K562 (cell line): ENCODE data around the gene PEPD. TPM values are rescaled to one million over a fixed set of nuclear protein-coding genes. Genes with fewer than 3 reads are reported as not detected.

Source experiments
- ATAC-seq: fragments of 200-7000 bp; cut with Tn5 transposase; 3 replicates; pipeline ENCODE4 v1.9.1; 2020; ENCODE audit warnings: moderate library complexity
- BruUV-seq: library from RNA; stranded (reverse); fragments of 400-500 nt; replicated peaks from 2 replicates; lab custom pipeline; 2021; lab: Mats Ljungman, UMichigan
- CTCF ChIA-PET: fragments of 300-600 bp; formaldehyde crosslinking; extraction: SDS; loops from one replicate; lab custom pipeline; 2021; ENCODE audit warnings: low intra/inter-chr PET ratio; lab: Yijun Ruan, JAX
- POLR2A ChIA-PET: fragments of 300-600, 350-650 bp; sonication (Branson Sonifier 250); formaldehyde crosslinking; extraction: SDS; loops from one replicate; lab custom pipeline; 2021; ENCODE audit warnings: antibody characterized with exemption, inconsistent platforms; lab: Yijun Ruan, JAX
- DNase-seq, 4 experiments: peaks; one replicate each; pipeline versions ENCODE4 v3.0.0 to v3.0.0-alpha.2; 2011 to 2018; ENCODE audit warnings: low spot score in 3 of 4, mixed read lengths in 3 of 4; ENCODE audit errors: extremely low read depth in 1 of 4
- FAIRE-seq: peaks from 2 replicates; lab custom pipeline; 2011; peaks lifted over from hg19 to GRCh38; lab: Jason Lieb, UNC
- H2AFZ ChIP-seq: 2 replicates; pipeline ENCODE4 v1.6.0; 2011; ENCODE audit warnings: low read depth, low read length, control low read depth, inconsistent platforms
- H3K27ac ChIP-seq: fragments of 200-600 bp; 3 replicates; pipeline ENCODE4 v1.8.0; 2011; ENCODE audit warnings: low read depth, mild to moderate bottlenecking, control low read depth, inconsistent platforms, low read length, moderate library complexity, mixed read lengths; ENCODE audit errors: extremely low read depth
- H3K27me3 ChIP-seq, 2 experiments: fragments of 300-600 bp in 1 of 2; 2 replicates in 1 of 2; 3 replicates in 1 of 2; pipeline versions ENCODE4 v1.6.0 to v1.8.0; 2011; ENCODE audit warnings: inconsistent platforms in 2 of 2, low read length in 2 of 2, mild to moderate bottlenecking in 1 of 2, mixed read lengths in 1 of 2, moderate library complexity in 1 of 2; ENCODE audit not compliant: control insufficient read depth in 2 of 2, insufficient read depth in 2 of 2
- H3K36me3 ChIP-seq: fragments of 300-600 bp; 3 replicates; pipeline ENCODE4 v1.8.0; 2011; ENCODE audit warnings: mild to moderate bottlenecking, low read length, inconsistent platforms; ENCODE audit not compliant: control insufficient read depth, insufficient read depth
- H3K4me1 ChIP-seq, 2 experiments: fragments of 200-600 bp in 1 of 2; replicated peaks in 1 of 2; 2 replicates in 1 of 2; 3 replicates in 1 of 2; pipeline versions ENCODE4 v1.5.1 to v1.8.0; 2011; ENCODE audit warnings: inconsistent platforms in 2 of 2, low read length in 2 of 2, mild to moderate bottlenecking in 1 of 2, mixed read lengths in 1 of 2, moderate library complexity in 1 of 2; ENCODE audit not compliant: control insufficient read depth in 2 of 2, insufficient read depth in 2 of 2
- H3K4me2 ChIP-seq: 2 replicates; pipeline ENCODE4 v1.6.1; 2011; ENCODE audit warnings: low read length, control low read depth, inconsistent platforms, mixed read lengths; ENCODE audit not compliant: insufficient read depth
- H3K4me3 ChIP-seq: fragments of 200-600 bp; sonication (generic), shearing (Covaris generic); 2 replicates; pipeline ENCODE4 v1.5.1; 2016; ENCODE audit warnings: control low read depth, inconsistent platforms
- H3K79me2 ChIP-seq: fragments of 200-600 bp; 3 replicates; pipeline ENCODE4 v1.8.0; 2011; ENCODE audit warnings: low read length, inconsistent platforms; ENCODE audit not compliant: control insufficient read depth, insufficient read depth
- H3K9ac ChIP-seq, 2 experiments: 2 replicates each; pipeline versions ENCODE4 v1.6.0 to v1.6.1; 2011; ENCODE audit warnings: low read depth in 2 of 2, low read length in 2 of 2, control low read depth in 1 of 2, inconsistent platforms in 1 of 2, mild to moderate bottlenecking in 1 of 2, mixed read lengths in 1 of 2; ENCODE audit not compliant: insufficient read depth in 1 of 2
- H3K9me1 ChIP-seq: one replicate; pipeline ENCODE4 v1.6.0; 2011; ENCODE audit warnings: inconsistent platforms, mild to moderate bottlenecking, low read length, moderate library complexity; ENCODE audit not compliant: control insufficient read depth, insufficient read depth
- H3K9me3 ChIP-seq: replicated peaks from 2 replicates; pipeline ENCODE4 v1.5.1; 2011; ENCODE audit warnings: low read depth, low read length, inconsistent platforms; ENCODE audit not compliant: control insufficient read depth, insufficient read depth
- H4K20me1 ChIP-seq: replicated peaks from 2 replicates; pipeline ENCODE4 v1.6.1; 2011; ENCODE audit warnings: low read length, inconsistent platforms, mixed read lengths; ENCODE audit not compliant: control insufficient read depth, insufficient read depth
- EP400 ChIP-seq: fragments of 450-650 bp; IDR thresholded peaks from 2 replicates; pipeline ENCODE4 v1.6.1; 2017; ENCODE audit warnings: antibody characterized with exemption, mild to moderate bottlenecking, moderate library complexity
- GABPB1 ChIP-seq: sonication (generic); formaldehyde crosslinking; IDR thresholded peaks from 2 replicates; pipeline ENCODE4 v1.8.0; 2022; ENCODE audit warnings: mild to moderate bottlenecking, missing genetic modification reagents
- SMARCB1 ChIP-seq: IDR thresholded peaks from 2 replicates; pipeline ENCODE4 v1.6.1; 2011; ENCODE audit warnings: improper control_type of control experiment, low read depth; ENCODE audit not compliant: insufficient read length
- SRSF7 ChIP-seq: fragments of 200-400 bp; formaldehyde crosslinking; optimal IDR thresholded peaks from 2 replicates; pipeline ENCODE3; 2017; ENCODE audit warnings: mild to moderate bottlenecking, low read depth, low read length
- WGBS: fragments of 100-300 bp; shearing (Covaris generic); methylation state at CpG from one replicate; pipeline ENCODE4 v1.1.6; 2016; ENCODE audit warnings: low coverage, mixed read lengths; ENCODE audit not compliant: insufficient coverage; ENCODE audit errors: missing lambda C conversion rate; 5-methylcytosine and 5-hydroxymethylcytosine counted together
- in situ Hi-C: fragments of 300-500 bp; cut with MboI; formaldehyde crosslinking; loops from 4 replicates; pipeline ENCODE4 v1.15.0; 2018; ENCODE audit warnings: inconsistent platforms, mixed read lengths
- intact Hi-C: fragments of 100-400 bp; cut with micrococcal nuclease; formaldehyde crosslinking; loops from 2 replicates; pipeline ENCODE4 v1.14.2; 2022
- polyA plus RNA-seq, 8 experiments: library from polyadenylated mRNA; depleted of rRNA in 4 of 8; stranded (reverse) in 5 of 8; unstranded in 3 of 8; fragments of >200 nt; fragmentation: Nextera tagmentation in 2 of 8; fragmentation: Illumina TruSeq in 1 of 8; extraction: Ambion mirVana in 2 of 8; extraction: Trizol in 1 of 8; gene quantifications; 2 replicates each; pipeline versions ENCODE4 v1.2.1 to v1.2.3, GENCODE V29; 2011 to 2014; ENCODE audit warnings: inconsistent platforms in 1 of 8, missing spikeins in 1 of 8
- total RNA-seq, 7 experiments: library from RNA; depleted of rRNA in 6 of 7; stranded (reverse); fragments of >200 nt in 6 of 7; fragmentation: Illumina TruSeq in 2 of 7; extraction: Trizol in 2 of 7; gene quantifications; 2 replicates each; pipeline versions ENCODE4 v1.2.1 to v1.2.3, GENCODE V29; 2011 to 2021; ENCODE audit warnings: low replicate concordance in 1 of 7
- TF ChIP-seq, protein P1 (sequence below): fragments of 450-650 bp; formaldehyde crosslinking; IDR thresholded peaks from 2 replicates; pipeline ENCODE4 v1.4.0; 2022; ENCODE audit warnings: mild to moderate bottlenecking, moderate library complexity

The PEPD gene
- total and polyA plus RNA-seq, 9 of the 15 experiments (the other 6 are each of a cell fraction or from before 2014, with no cell fraction given), result 1.3 to 19.2 (median 16.0) TPM

- TF ChIP-seq, protein P1, sequence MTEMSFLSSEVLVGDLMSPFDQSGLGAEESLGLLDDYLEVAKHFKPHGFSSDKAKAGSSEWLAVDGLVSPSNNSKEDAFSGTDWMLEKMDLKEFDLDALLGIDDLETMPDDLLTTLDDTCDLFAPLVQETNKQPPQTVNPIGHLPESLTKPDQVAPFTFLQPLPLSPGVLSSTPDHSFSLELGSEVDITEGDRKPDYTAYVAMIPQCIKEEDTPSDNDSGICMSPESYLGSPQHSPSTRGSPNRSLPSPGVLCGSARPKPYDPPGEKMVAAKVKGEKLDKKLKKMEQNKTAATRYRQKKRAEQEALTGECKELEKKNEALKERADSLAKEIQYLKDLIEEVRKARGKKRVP (CRISPR knock-in tag), result no peak
- TF ChIP-seq EP400, result no peak
Observed at GRCh38 chr19:33450689-33451088, 70.9 kb downstream of the PEPD start (continued).

DNA sequence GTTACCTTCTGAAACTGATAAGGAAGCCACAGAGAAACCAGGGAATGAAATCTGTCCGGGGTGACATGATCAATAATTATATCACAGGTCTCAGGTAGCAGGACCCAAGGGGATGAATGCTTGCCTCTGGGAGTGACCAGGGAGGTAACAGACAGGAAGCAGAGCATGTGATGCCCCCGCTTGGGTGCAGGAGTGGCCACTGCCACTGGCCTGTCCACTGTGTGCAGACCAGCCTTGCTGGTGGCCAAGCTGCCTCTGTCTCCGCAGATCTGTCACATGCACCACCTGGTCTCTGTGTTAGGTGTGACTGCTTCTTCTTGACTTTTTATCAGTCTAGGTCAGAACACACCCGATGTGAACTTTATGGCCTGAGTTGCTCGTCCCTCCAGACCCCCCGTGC, 71.8 kb downstream of the PEPD start:
- no peak for ATAC-seq
- no peak overlapping the region for H3K4me2 ChIP-seq
- H3K27ac ChIP-seq, result no peak overlapping the region
- WGBS, result 2% methylated on average over 6 of the region's 6 CpGs
- intact Hi-C loops (no loop called here), in situ Hi-C loops (loop anchor here (25.0 kb wide), 1 partner anchor 1263 kb away; no protein-coding TSS in a partner anchor)
- no peak for DNase-seq
- no peak for FAIRE-seq
- no peak overlapping the region for H3K4me3 ChIP-seq
- H3K27me3 ChIP-seq, result peaks cover 0 to 21% of the 10 kb centered on the region in 2 experiments; a peak in 2 of 5 replicates
- no peaks in the 10 kb centered on the region for H3K79me2 ChIP-seq
- POLR2A ChIA-PET, result no interaction called here
- no TSS peak for BruUV-seq
- H2AFZ ChIP-seq, result no peak overlapping the region
- CTCF ChIA-PET, result no interaction called here
- no peaks in the 10 kb centered on the region for H3K9me3 ChIP-seq
- no peaks in the 10 kb centered on the region for H3K9me1 ChIP-seq
- 0 out of 2 replicates have a peak, but pooled peaks cover 5% of the 10 kb centered on the region for H4K20me1 ChIP-seq
- H3K36me3 ChIP-seq, result no peaks in the 10 kb centered on the region
- no peak for TF ChIP-seq SMARCB1
- no peak for TF ChIP-seq GABPB1 (CRISPR knock-in tag)
- TF ChIP-seq SRSF7, result no peak
- no peak overlapping the region for H3K9ac ChIP-seq
- no peaks in the 10 kb centered on the region; a peak in 1 of 5 replicates for H3K4me1 ChIP-seq
